Spleen (tissue), 11 donors: ENCODE measurements around the gene TIFAB. TPM values are rescaled to one million over a fixed set of nuclear protein-coding genes. Genes with fewer than 3 reads are reported as not detected.

Experiments used
- DNase-seq: peaks from one replicate; pipeline ENCODE4 v3.0.0-alpha.2; 2020
- H3K27ac ChIP-seq, 8 donors: fragments of 200-600 bp; sonication (generic) in 7 of 8; 1 replicate in 4 of 8; 2 replicates in 4 of 8; pipeline versions ENCODE4 v1.5.0 to v1.8.0; 2016 to 2021; ENCODE audit warnings: inconsistent platforms in 4 of 8, mild to moderate bottlenecking in 4 of 8, moderate library complexity in 1 of 8
- H3K27me3 ChIP-seq, 7 donors: fragments of 200-600 bp; sonication (generic) in 6 of 7; replicated peaks in 1 of 7; 1 replicate in 4 of 7; 2 replicates in 3 of 7; pipeline versions ENCODE4 v1.5.0 to v1.8.0; 2016 to 2021; ENCODE audit warnings: inconsistent platforms in 3 of 7, mild to moderate bottlenecking in 1 of 7
- H3K36me3 ChIP-seq, 6 donors: fragments of 200-600 bp; sonication (generic) in 5 of 6; 1 replicate in 4 of 6; 2 replicates in 2 of 6; pipeline versions ENCODE4 v1.5.0 to v1.8.0; 2016 to 2021; ENCODE audit warnings: inconsistent platforms in 2 of 6
- H3K4me1 ChIP-seq, 6 donors: fragments of 200-600 bp; sonication (generic) in 5 of 6; 1 replicate in 3 of 6; 2 replicates in 3 of 6; pipeline versions ENCODE4 v1.5.0 to v1.8.0; 2016 to 2021; ENCODE audit warnings: inconsistent platforms in 3 of 6
- H3K4me3 ChIP-seq, 8 donors: fragments of 200-600 bp; sonication (generic) in 7 of 8; 1 replicate in 4 of 8; 2 replicates in 4 of 8; pipeline versions ENCODE4 v1.5.0 to v1.8.0; 2016 to 2021; ENCODE audit warnings: inconsistent platforms in 4 of 8, mild to moderate bottlenecking in 4 of 8, moderate library complexity in 2 of 8
- H3K9me3 ChIP-seq, 8 donors: fragments of 200-600 bp; sonication (generic) in 7 of 8; 1 replicate in 4 of 8; 2 replicates in 4 of 8; pipeline versions ENCODE4 v1.5.0 to v1.8.0; 2016 to 2021; ENCODE audit warnings: inconsistent platforms in 4 of 8
- POLR2A ChIP-seq, 3 donors: fragments of 450-650 bp; IDR thresholded peaks; one replicate each; pipeline ENCODE4 v1.5.1; 2017; ENCODE audit warnings: antibody characterized with exemption in 3 of 3, mild to moderate bottlenecking in 1 of 3
- POLR2AphosphoS5 ChIP-seq, 3 donors: sonication (generic); formaldehyde crosslinking; IDR thresholded peaks; one replicate each; pipeline ENCODE4 v1.5.1; 2017; ENCODE audit warnings: antibody characterized with exemption in 3 of 3
- WGBS, 5 donors: extraction: QIAGEN DNeasy Blood & Tissue Kit in 3 of 5; methylation state at CpG; one replicate each; pipeline versions ENCODE4 v1.1.5 to v1.1.7; 2013 to 2018; 5-methylcytosine and 5-hydroxymethylcytosine counted together
- intact Hi-C: fragments of 100-400 bp; cut with DNase I; formaldehyde crosslinking; loops from one replicate; pipeline ENCODE4 v1.15.0; 2023; ENCODE audit warnings: low total_unique reads
- polyA plus RNA-seq, 3 donors: library from polyadenylated mRNA; stranded (reverse); fragments of 200-250 nt; gene quantifications; one replicate each; pipeline ENCODE4 v1.2.1, GENCODE V29; 2013
- total RNA-seq, 7 donors: library from RNA; depleted of rRNA in 3 of 7; stranded (reverse); fragments of >200 nt in 3 of 7; fragmentation: NEBNext Ultra II Directional in 4 of 7; extraction: Animal tissue kit (Norgen Biotek cat#: 25700) in 4 of 7; gene quantifications; one replicate each; pipeline versions ENCODE4 v1.1.0 to v1.2.1, GENCODE V29; 2016 to 2021
- TF ChIP-seq, protein P1 (sequence below), 11 experiments: fragments of 200-600 bp in 7 of 11; fragments of 450-650 bp in 4 of 11; sonication (generic) in 4 of 11; IDR thresholded peaks in 8 of 11; conservative IDR thresholded peaks in 3 of 11; 1 replicate in 7 of 11; 2 replicates in 4 of 11; pipeline versions ENCODE4 v1.4.0 to v1.8.0; 2016 to 2021; ENCODE audit warnings: antibody characterized with exemption in 11 of 11, inconsistent platforms in 4 of 11, mild to moderate bottlenecking in 1 of 11
- donor health status: healthy with polysubstance abuse.
- donor health status: DM: no; HTN: no; CAD: no; lungs with moderate emphysema.
- donor health status: DM: no; HTN: no; CAD: no.
- donor health status: Bipolar disorder and iron deficiency.
- donor health status: healthy.
- donor health status: DM: no; HTN: no; CAD: no.
- donor health status: DM: yes; HTN: yes; CAD: no.

TIFAB gene
- total and polyA plus RNA-seq, 10 donors: 0.37 to 4.0 (median 1.1) TPM

GRCh38 chr5:135491552-135492318 is 39.6 kb upstream of the TIFAB start:
- intact Hi-C loops: no loop called here
- no peak for DNase-seq
- TF ChIP-seq, protein P1, sequence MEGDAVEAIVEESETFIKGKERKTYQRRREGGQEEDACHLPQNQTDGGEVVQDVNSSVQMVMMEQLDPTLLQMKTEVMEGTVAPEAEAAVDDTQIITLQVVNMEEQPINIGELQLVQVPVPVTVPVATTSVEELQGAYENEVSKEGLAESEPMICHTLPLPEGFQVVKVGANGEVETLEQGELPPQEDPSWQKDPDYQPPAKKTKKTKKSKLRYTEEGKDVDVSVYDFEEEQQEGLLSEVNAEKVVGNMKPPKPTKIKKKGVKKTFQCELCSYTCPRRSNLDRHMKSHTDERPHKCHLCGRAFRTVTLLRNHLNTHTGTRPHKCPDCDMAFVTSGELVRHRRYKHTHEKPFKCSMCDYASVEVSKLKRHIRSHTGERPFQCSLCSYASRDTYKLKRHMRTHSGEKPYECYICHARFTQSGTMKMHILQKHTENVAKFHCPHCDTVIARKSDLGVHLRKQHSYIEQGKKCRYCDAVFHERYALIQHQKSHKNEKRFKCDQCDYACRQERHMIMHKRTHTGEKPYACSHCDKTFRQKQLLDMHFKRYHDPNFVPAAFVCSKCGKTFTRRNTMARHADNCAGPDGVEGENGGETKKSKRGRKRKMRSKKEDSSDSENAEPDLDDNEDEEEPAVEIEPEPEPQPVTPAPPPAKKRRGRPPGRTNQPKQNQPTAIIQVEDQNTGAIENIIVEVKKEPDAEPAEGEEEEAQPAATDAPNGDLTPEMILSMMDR (IDR thresholded peaks at IDR 0.05 in 8 of 11, conservative IDR thresholded peaks at IDR 0.05 in 3 of 11): no peak
- no peak for TF ChIP-seq POLR2AphosphoS5 (IDR thresholded peaks at IDR 0.05)
- Histone ChIP-seq H3K27ac (no peak overlapping the region), H3K27me3 (peaks cover 3 to 83% (median 52%) of the 10 kb centered on the region in 7 donors), H3K4me1 (peaks cover 0 to 41% (median 25%) of the 10 kb centered on the region in 6 donors), H3K4me3 (no peak overlapping the region), H3K36me3 (no peaks in the 10 kb centered on the region), H3K9me3 (no peaks in the 10 kb centered on the region)
- 12 to 34% (median 18%) methylated on average over 15 to 40 of the region's 40 CpGs for WGBS, 5 donors

DNA sequence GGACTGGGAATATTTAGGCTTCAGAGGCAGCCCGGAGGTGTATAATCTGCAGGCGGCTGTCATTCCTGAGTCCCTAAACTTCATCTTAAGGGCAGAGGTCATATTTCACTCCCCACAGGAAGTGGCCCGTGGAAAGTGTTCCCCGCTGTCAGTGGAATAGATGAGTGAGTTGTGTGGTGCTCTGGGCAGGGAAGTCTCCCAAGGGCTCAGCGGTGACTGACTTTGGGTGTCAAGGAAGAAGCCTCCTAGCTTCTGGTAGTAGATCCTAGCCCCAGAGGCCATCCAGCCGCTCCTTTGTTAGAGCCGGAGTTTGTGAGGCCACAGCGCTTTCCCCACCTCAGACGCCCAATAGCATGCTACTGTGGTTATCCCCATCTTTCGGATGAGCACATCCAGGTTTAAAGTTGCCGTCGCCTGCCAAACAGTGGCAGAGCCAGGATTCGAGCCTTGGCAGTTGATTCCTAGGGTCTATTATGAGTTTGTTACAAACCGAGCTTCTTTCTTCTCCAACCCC is 38.9 kb upstream of the TIFAB start:
- TF ChIP-seq, protein P1 (IDR thresholded peaks at IDR 0.05 in 8 of 11, conservative IDR thresholded peaks at IDR 0.05 in 3 of 11): no peak
- TF ChIP-seq POLR2AphosphoS5 (IDR thresholded peaks at IDR 0.05) (no peak), POLR2A (IDR thresholded peaks at IDR 0.05) (no peak)

DNA sequence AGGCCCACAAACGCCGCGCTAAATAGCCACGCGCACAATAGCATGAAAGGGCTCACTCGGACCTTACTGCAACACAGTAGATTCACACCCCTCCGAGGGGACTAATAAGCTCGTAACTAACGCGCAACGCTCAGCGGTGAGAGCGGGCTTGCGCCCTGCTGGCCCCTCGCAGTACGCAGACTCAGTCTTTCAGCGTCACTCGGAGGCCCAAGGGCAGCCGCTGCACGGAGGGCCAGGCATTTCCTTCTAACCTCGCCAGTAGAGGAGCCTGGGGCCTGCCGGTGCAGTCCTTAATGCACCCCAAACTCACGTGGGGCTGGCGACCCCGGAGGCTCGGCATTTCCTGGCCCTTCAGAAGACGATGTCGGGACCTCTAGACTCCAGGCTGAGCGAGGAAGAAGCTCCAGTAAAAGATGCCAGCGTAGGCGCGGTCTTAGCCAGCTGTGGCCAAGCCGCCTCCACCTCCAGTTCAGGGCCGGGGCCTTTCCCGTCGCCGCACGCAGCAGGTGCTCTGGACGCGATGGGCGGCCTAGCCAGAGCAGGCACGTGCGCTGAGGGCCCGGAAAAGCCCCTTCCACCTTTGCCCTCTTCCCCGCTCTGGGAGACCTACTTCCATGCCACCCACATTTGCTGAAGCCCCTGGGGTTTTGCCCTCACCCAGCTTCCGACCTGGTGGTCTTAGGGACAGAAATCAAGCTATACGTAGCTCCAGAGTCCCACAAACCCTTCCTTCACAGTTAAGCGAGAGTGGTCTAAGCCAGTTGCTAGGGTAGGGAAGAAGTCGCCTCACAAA is 38.3 kb upstream of the TIFAB start:
- Histone ChIP-seq H3K4me3 (peak overlapping the region in 1 of 8 donors; percentile 35), H3K36me3 (no peaks in the 10 kb centered on the region), H3K27me3 (peaks cover 3 to 94% (median 52%) of the 10 kb centered on the region in 7 donors), H3K27ac (no peak overlapping the region), H3K9me3 (no peaks in the 10 kb centered on the region), H3K4me1 (peaks cover 0 to 41% (median 25%) of the 10 kb centered on the region in 6 donors)
- WGBS, 5 donors: 10 to 19% (median 14%) methylated on average over 32 to 49 of the region's 49 CpGs
- TF ChIP-seq POLR2AphosphoS5 (IDR thresholded peaks at IDR 0.05) (no peak), POLR2A (IDR thresholded peaks at IDR 0.05) (no peak)
- TF ChIP-seq, protein P1 (IDR thresholded peaks at IDR 0.05 in 8 of 11, conservative IDR thresholded peaks at IDR 0.05 in 3 of 11): no peak
- intact Hi-C loops: no loop called here
- DNase-seq: no peak

More for the DNA sequence above, 38.9 kb upstream of the TIFAB start:
- no peaks in the 10 kb centered on the region for H3K36me3 ChIP-seq
- H3K27me3 ChIP-seq: peaks cover 3 to 87% (median 52%) of the 10 kb centered on the region in 7 donors
- peaks cover 0 to 41% (median 25%) of the 10 kb centered on the region in 6 donors for H3K4me1 ChIP-seq
- intact Hi-C loops: no loop called here
- no peaks in the 10 kb centered on the region for H3K9me3 ChIP-seq
- H3K4me3 ChIP-seq: no peak overlapping the region
- 21 to 31% (median 26%) methylated on average over 11 to 14 of the region's 14 CpGs for whole genome bisulfite sequencing, 5 donors
- no peak overlapping the region for H3K27ac ChIP-seq
- DNase-seq: no peak
